ENCODE measurements around the gene ADARB2. TPM values are rescaled to one million over a fixed set of nuclear protein-coding genes. Genes with fewer than 3 reads are reported as not detected.

The ADARB2 gene
- total and polyA plus RNA-seq, 4 donors, result 0.22 to 1.3 (median 0.55) TPM

DNA sequence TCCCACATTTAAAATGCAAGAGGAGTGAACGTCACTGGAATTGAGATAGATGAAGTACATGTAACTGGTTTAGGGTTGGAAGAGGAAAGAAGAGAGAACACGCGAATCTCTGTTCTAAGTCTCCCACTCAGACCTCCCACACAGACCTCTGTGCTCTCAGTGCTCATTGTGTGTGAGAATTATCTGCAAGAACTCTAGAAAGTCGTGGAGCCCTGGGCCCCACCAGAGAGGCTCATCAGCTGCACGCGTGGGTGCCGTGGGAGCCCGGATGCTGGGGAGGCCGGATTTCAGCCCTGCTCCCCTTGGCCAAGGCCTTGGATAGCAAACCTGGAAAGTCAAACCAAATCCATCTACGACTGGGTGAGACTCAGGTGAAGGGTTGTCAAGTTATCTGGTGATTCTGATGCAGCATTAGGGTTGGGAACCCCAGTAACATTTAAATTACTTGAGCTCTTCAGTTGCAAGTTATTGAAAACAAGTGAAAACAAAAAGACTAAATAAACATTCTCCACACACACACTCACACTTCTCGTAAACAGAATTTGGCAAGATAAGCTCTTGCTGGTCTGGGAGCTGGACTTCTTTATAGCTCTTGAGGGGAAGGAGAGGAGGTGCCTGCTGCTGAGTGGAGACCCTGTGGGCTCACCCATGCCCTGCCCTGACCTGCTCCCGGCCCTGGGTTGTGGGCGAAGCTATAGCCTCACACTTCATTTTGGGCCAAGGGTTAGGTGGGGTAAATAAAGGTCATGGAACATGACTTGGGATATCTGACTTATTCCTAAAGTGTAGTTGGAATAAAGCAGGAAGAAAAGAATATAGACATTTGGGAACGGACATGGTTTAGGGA lies 250.3 kb downstream of the ADARB2 start:
- Histone ChIP-seq H3K27me3 (ENCODE audit: control insufficient read depth in 3 of 3, insufficient read depth in 3 of 3, low read length in 2 of 3) (peaks cover 0 to 8% (median 0%) of the 10 kb centered on the region in 3 donors), H3K9me3 (ENCODE audit: control insufficient read depth in 4 of 4, insufficient read depth in 3 of 4, low read length in 3 of 4) (peaks cover 0 to 2% (median 0%) of the 10 kb centered on the region in 4 donors), H3K4me3 (no peak overlapping the region), H3K27ac (ENCODE audit: low read depth in 1 of 2, low read length in 1 of 2) (no peak overlapping the region), H3K36me3 (ENCODE audit: control insufficient read depth in 4 of 4, insufficient read depth in 4 of 4, low read length in 4 of 4) (no peaks in the 10 kb centered on the region), H3K9ac (ENCODE audit: insufficient read depth in 1 of 2, low read length in 2 of 2) (no peak overlapping the region), H3K4me1 (ENCODE audit: control insufficient read depth in 5 of 5, insufficient read depth in 5 of 5, low read length in 5 of 5) (peaks cover 0 to 16% (median 0%) of the 10 kb centered on the region in 5 donors)
- DNase-seq (peak in 2 of 3 donors; percentile 59 to 61), ATAC-seq (ENCODE audit: insufficient read depth, low FRiP score) (no peak)
- TF ChIP-seq, protein P1, sequence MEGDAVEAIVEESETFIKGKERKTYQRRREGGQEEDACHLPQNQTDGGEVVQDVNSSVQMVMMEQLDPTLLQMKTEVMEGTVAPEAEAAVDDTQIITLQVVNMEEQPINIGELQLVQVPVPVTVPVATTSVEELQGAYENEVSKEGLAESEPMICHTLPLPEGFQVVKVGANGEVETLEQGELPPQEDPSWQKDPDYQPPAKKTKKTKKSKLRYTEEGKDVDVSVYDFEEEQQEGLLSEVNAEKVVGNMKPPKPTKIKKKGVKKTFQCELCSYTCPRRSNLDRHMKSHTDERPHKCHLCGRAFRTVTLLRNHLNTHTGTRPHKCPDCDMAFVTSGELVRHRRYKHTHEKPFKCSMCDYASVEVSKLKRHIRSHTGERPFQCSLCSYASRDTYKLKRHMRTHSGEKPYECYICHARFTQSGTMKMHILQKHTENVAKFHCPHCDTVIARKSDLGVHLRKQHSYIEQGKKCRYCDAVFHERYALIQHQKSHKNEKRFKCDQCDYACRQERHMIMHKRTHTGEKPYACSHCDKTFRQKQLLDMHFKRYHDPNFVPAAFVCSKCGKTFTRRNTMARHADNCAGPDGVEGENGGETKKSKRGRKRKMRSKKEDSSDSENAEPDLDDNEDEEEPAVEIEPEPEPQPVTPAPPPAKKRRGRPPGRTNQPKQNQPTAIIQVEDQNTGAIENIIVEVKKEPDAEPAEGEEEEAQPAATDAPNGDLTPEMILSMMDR (IDR thresholded peaks at IDR 0.05; ENCODE audit: control extremely low read depth, extremely low read depth), result no peak
- WGBS, 2 donors, result 84 to 87% methylated on average over 14 of the region's 14 CpGs

DNA sequence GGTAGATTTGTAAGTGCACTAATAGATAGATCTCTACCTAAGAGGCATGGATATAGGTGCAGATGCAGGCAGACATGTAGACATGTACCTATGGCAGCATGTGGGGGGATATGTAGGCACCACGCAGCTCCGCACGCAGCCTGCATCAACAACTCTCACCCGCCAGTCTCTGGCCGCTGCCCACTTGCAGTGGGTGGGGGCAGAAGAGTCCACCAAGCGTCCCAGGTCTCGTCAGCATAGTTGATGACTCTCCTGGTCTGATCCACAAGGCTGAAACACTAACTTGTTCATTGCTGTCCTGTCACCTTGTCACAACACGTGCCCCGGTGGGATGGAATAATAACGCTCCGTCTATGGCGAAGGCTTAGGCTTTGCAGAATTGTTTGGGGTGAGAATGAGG lies 252.0 kb downstream of the ADARB2 start:
- no peak overlapping the region for H3K9ac ChIP-seq (ENCODE audit: insufficient read depth in 1 of 2, low read length in 2 of 2)
- H3K36me3 ChIP-seq (ENCODE audit: control insufficient read depth in 4 of 4, insufficient read depth in 4 of 4, low read length in 4 of 4), result no peaks in the 10 kb centered on the region
- ATAC-seq (ENCODE audit: insufficient read depth, low FRiP score) (no peak), DNase-seq (no peak)
- H3K27me3 ChIP-seq (ENCODE audit: control insufficient read depth in 3 of 3, insufficient read depth in 3 of 3, low read length in 2 of 3), result peaks cover 0 to 10% (median 0%) of the 10 kb centered on the region in 3 donors
- H3K4me1 ChIP-seq (ENCODE audit: control insufficient read depth in 5 of 5, insufficient read depth in 5 of 5, low read length in 5 of 5), result peaks cover 0 to 16% (median 0%) of the 10 kb centered on the region in 5 donors
- H3K27ac ChIP-seq (ENCODE audit: low read depth in 1 of 2, low read length in 1 of 2), result no peak overlapping the region
- H3K9me3 ChIP-seq (ENCODE audit: control insufficient read depth in 4 of 4, insufficient read depth in 3 of 4, low read length in 3 of 4), result peaks cover 0 to 2% (median 0%) of the 10 kb centered on the region in 4 donors
- H3K4me3 ChIP-seq, result no peak overlapping the region
- TF ChIP-seq, protein P1 (IDR thresholded peaks at IDR 0.05; ENCODE audit: control extremely low read depth, extremely low read depth), result no peak
- 94 to 95% methylated on average over 12 of the region's 12 CpGs for WGBS, 2 donors

DNA sequence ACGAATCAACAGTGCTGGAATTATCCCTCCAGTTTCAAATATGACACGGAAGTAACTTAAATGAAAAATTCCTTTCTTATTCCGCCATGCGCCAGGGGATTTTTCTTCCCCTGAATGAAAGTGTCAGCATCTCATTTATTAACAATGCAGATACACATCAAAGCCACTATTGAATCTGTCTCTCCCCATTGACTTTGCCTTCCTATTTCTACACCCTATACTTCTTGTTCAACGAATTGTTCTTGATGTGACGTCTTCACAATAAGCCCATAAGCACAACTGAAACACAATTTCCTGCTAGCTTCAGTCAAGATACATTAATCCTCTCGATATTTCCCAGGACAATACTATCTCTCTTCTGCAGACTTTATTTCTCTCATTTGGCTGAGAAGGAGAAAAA lies 253.5 kb downstream of the ADARB2 start:
- Histone ChIP-seq H3K27ac (ENCODE audit: low read depth in 1 of 2, low read length in 1 of 2) (no peak overlapping the region), H3K27me3 (ENCODE audit: control insufficient read depth in 3 of 3, insufficient read depth in 3 of 3, low read length in 2 of 3) (peaks cover 0 to 10% (median 0%) of the 10 kb centered on the region in 3 donors), H3K4me1 (ENCODE audit: control insufficient read depth in 5 of 5, insufficient read depth in 5 of 5, low read length in 5 of 5) (peaks cover 0 to 16% (median 0%) of the 10 kb centered on the region in 5 donors), H3K9ac (ENCODE audit: insufficient read depth in 1 of 2, low read length in 2 of 2) (no peak overlapping the region), H3K9me3 (ENCODE audit: control insufficient read depth in 4 of 4, insufficient read depth in 3 of 4, low read length in 3 of 4) (no peaks in the 10 kb centered on the region), H3K36me3 (ENCODE audit: control insufficient read depth in 4 of 4, insufficient read depth in 4 of 4, low read length in 4 of 4) (no peaks in the 10 kb centered on the region), H3K4me3 (no peak overlapping the region)
- 49 to 51% methylated on average over 7 of the region's 7 CpGs for WGBS, 2 donors
- no peak for DNase-seq
- ATAC-seq (ENCODE audit: insufficient read depth, low FRiP score), result no peak
- TF ChIP-seq, protein P1 (IDR thresholded peaks at IDR 0.05; ENCODE audit: control extremely low read depth, extremely low read depth), result no peak
